HG03108 (cell line): ENCODE measurements around the gene RAD17.
"Not testable (repeated sequence)": the region's sequence is repeated elsewhere in the genome, so short reads cannot be mapped to it uniquely, and the experiment has no call there.

Experiments
- ATAC-seq: cut with Tn5 transposase; IDR thresholded peaks from one replicate; pipeline ENCODE4 v1.9.1; 2021; ENCODE audit warnings: moderate library complexity; ENCODE audit not compliant: unreplicated experiment

Gene RAD17

DNA sequence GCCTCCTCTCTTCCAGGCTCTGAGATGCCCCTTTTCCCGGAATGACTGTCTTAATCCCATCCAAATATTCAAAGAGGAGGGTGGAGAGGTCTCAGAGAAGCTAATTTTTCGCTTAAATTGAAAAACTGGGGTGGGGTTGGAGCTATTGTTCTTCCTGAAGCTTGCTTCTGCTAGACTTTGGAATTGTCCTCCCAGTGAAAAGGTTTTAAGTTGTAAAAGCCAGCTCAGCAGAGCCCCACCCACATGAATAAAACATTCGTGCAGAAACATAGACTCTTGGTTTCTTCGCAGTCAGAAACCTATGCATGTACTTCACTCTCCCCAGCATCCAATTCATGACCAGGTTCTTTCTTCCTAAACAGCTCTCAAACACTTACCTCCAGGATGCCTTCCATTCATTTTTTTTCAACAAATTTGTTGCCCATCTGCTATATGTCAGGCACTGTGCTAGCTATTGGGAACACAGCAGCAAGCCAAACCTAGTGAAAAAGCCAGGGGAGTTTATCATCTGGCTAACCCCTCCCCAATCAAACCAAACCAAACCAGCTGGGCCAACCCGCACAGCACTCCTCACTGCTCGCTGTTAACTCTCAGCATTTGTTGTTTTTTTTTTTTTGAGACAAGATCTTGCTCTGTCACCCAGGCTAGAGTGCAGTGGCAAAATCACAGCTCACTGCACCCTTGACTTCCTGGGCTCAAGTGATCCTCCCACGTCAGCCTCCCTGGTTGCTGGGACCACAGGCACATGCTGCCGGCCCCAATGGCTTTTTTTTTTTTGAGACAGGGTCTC, 85.0 kb downstream of the RAD17 start:
- no peak for ATAC-seq

DNA sequence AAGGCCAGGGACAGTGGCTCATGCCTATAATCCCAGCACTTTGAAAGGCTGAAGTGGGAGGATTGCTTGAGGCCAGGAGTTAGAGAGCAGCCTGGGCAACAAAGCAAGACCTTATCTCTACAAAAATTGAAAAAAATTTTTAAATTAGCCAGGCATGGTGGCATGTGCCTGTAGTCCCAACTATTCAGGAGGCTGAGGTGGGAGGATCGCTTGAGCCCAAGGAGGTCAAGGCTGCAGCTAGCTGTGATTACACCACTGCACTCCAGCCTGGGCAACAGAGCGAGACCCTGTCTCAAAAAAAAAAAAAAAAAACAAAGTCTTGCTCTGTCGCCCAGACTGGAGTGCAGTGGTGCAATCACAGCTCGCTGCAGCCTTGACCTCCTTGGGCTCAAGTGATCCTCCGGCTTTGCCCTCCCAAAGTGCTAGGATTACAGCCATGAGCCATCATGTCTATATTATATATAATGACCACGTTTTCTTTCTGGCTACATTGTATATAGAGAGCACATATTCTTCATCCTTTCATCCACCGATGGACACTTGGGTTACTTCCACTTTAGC, 85.9 kb downstream of the RAD17 start:
- ATAC-seq: not testable (repeated sequence)

DNA sequence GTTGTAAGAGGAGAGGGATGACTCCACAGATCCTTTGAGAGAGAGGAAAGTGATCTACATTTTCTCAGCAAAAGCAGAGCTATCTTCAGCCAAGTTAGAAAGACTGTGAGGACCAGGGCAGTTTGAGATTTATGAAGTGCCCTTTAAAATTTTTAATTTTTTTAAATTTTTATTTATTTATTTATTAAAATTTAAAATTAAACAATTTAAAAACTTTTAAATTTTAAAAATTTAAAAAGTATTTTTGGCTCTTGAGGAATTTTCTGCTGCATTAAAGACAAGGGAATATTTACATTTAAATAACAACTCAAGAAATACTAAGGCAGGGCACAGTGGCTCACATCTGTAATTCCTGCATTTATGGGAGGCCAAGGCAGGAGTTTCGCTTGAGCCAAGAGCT, 92.6 kb downstream of the RAD17 start:
- no peak for ATAC-seq
